ENCODE data around the gene SMAD6. TPM values are rescaled to one million over a fixed set of nuclear protein-coding genes. Genes with fewer than 3 reads are reported as not detected.
"Not testable (repeated sequence)": the region's sequence is repeated elsewhere in the genome, so short reads cannot be mapped to it uniquely, and the experiment has no call there.

Gene SMAD6
- total and polyA plus RNA-seq, 2 donors: 20.1 to 31.1 TPM

- Histone ChIP-seq H3K4me1 (ENCODE audit: insufficient read depth) (peaks cover 2% of the 10 kb centered on the region), H3K4me3 (ENCODE audit: low read depth, low read length) (no peak overlapping the region), H3K27ac (ENCODE audit: low read depth) (no peak overlapping the region), H3K36me3 (ENCODE audit: insufficient read depth) (no peaks in the 10 kb centered on the region)
- over 99% methylated on average over 2 of the region's 2 CpGs for WGBS
- no peak for DNase-seq (ENCODE audit: extremely low spot score)
Observed at GRCh38 chr15:66682246-66682645, 19.8 kb upstream of the SMAD6 start.

- Histone ChIP-seq H3K4me1 (ENCODE audit: insufficient read depth) (peaks cover 2% of the 10 kb centered on the region), H3K4me3 (ENCODE audit: low read depth, low read length) (no peak overlapping the region), H3K27ac (ENCODE audit: low read depth) (no peak overlapping the region), H3K36me3 (ENCODE audit: insufficient read depth) (no peaks in the 10 kb centered on the region)
- DNase-seq (ENCODE audit: extremely low spot score): no peak
- 89% methylated on average over 1 of the region's 1 CpG for WGBS
Observed at GRCh38 chr15:66682865-66683264, 19.2 kb upstream of the SMAD6 start.

GRCh38 chr15:66684136-66684681 is 17.8 kb upstream of the SMAD6 start:
- Histone ChIP-seq H3K4me1 (ENCODE audit: insufficient read depth) (peaks cover 2% of the 10 kb centered on the region), H3K36me3 (ENCODE audit: insufficient read depth) (no peaks in the 10 kb centered on the region), H3K4me3 (ENCODE audit: low read depth, low read length) (no peak overlapping the region), H3K27ac (ENCODE audit: low read depth) (no peak overlapping the region)
- DNase-seq (ENCODE audit: extremely low spot score): no peak

GRCh38 chr15:66685638-66686150 is 16.3 kb upstream of the SMAD6 start:
- no peak for DNase-seq (ENCODE audit: extremely low spot score)
- WGBS: 86% methylated on average over 5 of the region's 5 CpGs
- Histone ChIP-seq H3K4me3 (ENCODE audit: low read depth, low read length) (no peak overlapping the region), H3K4me1 (ENCODE audit: insufficient read depth) (peaks cover 2% of the 10 kb centered on the region), H3K27ac (ENCODE audit: low read depth) (no peak overlapping the region), H3K36me3 (ENCODE audit: insufficient read depth) (no peaks in the 10 kb centered on the region)

- not testable (repeated sequence) for H3K27ac ChIP-seq (ENCODE audit: low read depth); H3K4me1 ChIP-seq (ENCODE audit: insufficient read depth); H3K4me3 ChIP-seq (ENCODE audit: low read depth, low read length); H3K36me3 ChIP-seq (ENCODE audit: insufficient read depth); DNase-seq (ENCODE audit: extremely low spot score)
- 86% methylated on average over 4 of the region's 7 CpGs for WGBS
Observed at GRCh38 chr15:66690912-66691311, 11.1 kb upstream of the SMAD6 start.

GRCh38 chr15:66691727-66692126 is 10.3 kb upstream of the SMAD6 start:
- Histone ChIP-seq H3K36me3 (ENCODE audit: insufficient read depth) (no peaks in the 10 kb centered on the region), H3K27ac (ENCODE audit: low read depth) (no peak overlapping the region), H3K4me1 (ENCODE audit: insufficient read depth) (no peaks in the 10 kb centered on the region), H3K4me3 (ENCODE audit: low read depth, low read length) (no peak overlapping the region)
- DNase-seq (ENCODE audit: extremely low spot score): no peak

GRCh38 chr15:66692391-66692790 is 9.6 kb upstream of the SMAD6 start:
- H3K36me3 ChIP-seq (ENCODE audit: insufficient read depth): no peaks in the 10 kb centered on the region
- DNase-seq (ENCODE audit: extremely low spot score): no peak
- 50% methylated on average over 3 of the region's 3 CpGs for WGBS
- H3K27ac ChIP-seq (ENCODE audit: low read depth): no peak overlapping the region
- no peak overlapping the region for H3K4me3 ChIP-seq (ENCODE audit: low read depth, low read length)
- no peaks in the 10 kb centered on the region for H3K4me1 ChIP-seq (ENCODE audit: insufficient read depth)

- Histone ChIP-seq H3K4me3 (ENCODE audit: low read depth, low read length) (no peak overlapping the region), H3K4me1 (ENCODE audit: insufficient read depth) (no peaks in the 10 kb centered on the region), H3K36me3 (ENCODE audit: insufficient read depth) (no peaks in the 10 kb centered on the region), H3K27ac (ENCODE audit: low read depth) (no peak overlapping the region)
- WGBS: 61% methylated on average over 6 of the region's 6 CpGs
- DNase-seq (ENCODE audit: extremely low spot score): no peak
Observed at GRCh38 chr15:66692808-66693596, 9.0 kb upstream of the SMAD6 start.

GRCh38 chr15:66696770-66697169 is 5.3 kb upstream of the SMAD6 start:
- Histone ChIP-seq H3K4me1 (ENCODE audit: insufficient read depth) (no peaks in the 10 kb centered on the region), H3K36me3 (ENCODE audit: insufficient read depth) (no peaks in the 10 kb centered on the region), H3K27ac (ENCODE audit: low read depth) (no peak overlapping the region), H3K4me3 (ENCODE audit: low read depth, low read length) (no peak overlapping the region)
- DNase-seq (ENCODE audit: extremely low spot score): no peak
- 91% methylated on average over 4 of the region's 4 CpGs for WGBS

GRCh38 chr15:66698318-66698961 is 3.6 kb upstream of the SMAD6 start:
- WGBS: 37% methylated on average over 6 of the region's 6 CpGs
- no peak overlapping the region for H3K27ac ChIP-seq (ENCODE audit: low read depth)
- H3K4me3 ChIP-seq (ENCODE audit: low read depth, low read length): no peak overlapping the region
- no peaks in the 10 kb centered on the region for H3K4me1 ChIP-seq (ENCODE audit: insufficient read depth)
- H3K36me3 ChIP-seq (ENCODE audit: insufficient read depth): no peaks in the 10 kb centered on the region
- no peak for DNase-seq (ENCODE audit: extremely low spot score)

- no peak for DNase-seq (ENCODE audit: extremely low spot score)
- Histone ChIP-seq H3K36me3 (ENCODE audit: insufficient read depth) (no peaks in the 10 kb centered on the region), H3K4me1 (ENCODE audit: insufficient read depth) (no peaks in the 10 kb centered on the region), H3K4me3 (ENCODE audit: low read depth, low read length) (no peak overlapping the region), H3K27ac (ENCODE audit: low read depth) (no peak overlapping the region)
- WGBS: 90% methylated on average over 6 of the region's 6 CpGs
Observed at GRCh38 chr15:66698971-66699370, 3.1 kb upstream of the SMAD6 start.

GRCh38 chr15:66700412-66700801 is 1.6 kb upstream of the SMAD6 start:
- no peaks in the 10 kb centered on the region for H3K36me3 ChIP-seq (ENCODE audit: insufficient read depth)
- H3K4me1 ChIP-seq (ENCODE audit: insufficient read depth): no peaks in the 10 kb centered on the region
- H3K27ac ChIP-seq (ENCODE audit: low read depth): no peak overlapping the region
- H3K4me3 ChIP-seq (ENCODE audit: low read depth, low read length): peak overlapping the region; percentile 25
- DNase-seq (ENCODE audit: extremely low spot score): no peak
- 15% methylated on average over 13 of the region's 13 CpGs for WGBS

- Histone ChIP-seq H3K36me3 (ENCODE audit: insufficient read depth) (no peaks in the 10 kb centered on the region), H3K4me3 (ENCODE audit: low read depth, low read length) (peak overlapping the region; percentile 98), H3K4me1 (ENCODE audit: insufficient read depth) (no peaks in the 10 kb centered on the region), H3K27ac (ENCODE audit: low read depth) (peak overlapping the region; percentile 80)
- peak; percentile 92 for DNase-seq (ENCODE audit: extremely low spot score)
- WGBS: 1% methylated on average over 68 of the region's 68 CpGs
Observed at GRCh38 chr15:66700802-66701421, 1.1 kb upstream of the SMAD6 start.
